Right renal pelvis (tissue), 4 donors: ENCODE data around the gene ZNF684. TPM values are rescaled to one million over a fixed set of nuclear protein-coding genes. Genes with fewer than 3 reads are reported as not detected.
"Not testable (repeated sequence)": the region's sequence is repeated elsewhere in the genome, so short reads cannot be mapped to it uniquely, and the experiment has no call there.

Source experiments
- DNase-seq, 4 donors: peaks; one replicate each; pipeline ENCODE4 v3.0.0-alpha.2; 2013; ENCODE audit warnings: low read depth in 4 of 4, low spot score in 3 of 4, missing footprints in 1 of 4
- polyA plus RNA-seq, 4 donors: library from polyadenylated mRNA; unstranded; fragments of 120-200 nt; gene quantifications; one replicate each; pipeline ENCODE4 v1.2.1, GENCODE V29; 2013; ENCODE audit not compliant: insufficient read length in 4 of 4

The ZNF684 gene
- polyA plus RNA-seq, 4 donors = 7.7 to 12.3 (median 11.3) TPM

GRCh38 chr1:40564913-40565312 lies 33.5 kb downstream of the ZNF684 start:
- DNase-seq = no peak

DNA sequence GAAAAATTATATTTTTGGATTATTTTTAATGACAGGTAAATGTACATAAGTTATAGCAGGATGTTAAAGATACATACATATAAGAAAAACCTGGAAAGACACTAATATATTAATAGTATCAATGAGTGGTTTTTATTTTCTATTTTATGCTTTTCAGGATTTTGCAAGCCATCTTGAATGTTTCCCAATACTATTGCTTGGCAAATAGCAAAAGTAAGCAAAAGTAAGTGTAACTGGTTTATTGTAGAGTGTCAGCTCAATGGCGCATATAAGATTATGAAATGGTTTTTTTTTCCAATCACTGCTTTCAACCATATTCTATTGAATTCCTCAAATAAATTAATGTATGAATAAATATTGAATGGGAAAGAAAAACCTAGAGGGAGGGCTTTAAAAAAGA lies 36.4 kb downstream of the ZNF684 start:
- DNase-seq = no peak

DNA sequence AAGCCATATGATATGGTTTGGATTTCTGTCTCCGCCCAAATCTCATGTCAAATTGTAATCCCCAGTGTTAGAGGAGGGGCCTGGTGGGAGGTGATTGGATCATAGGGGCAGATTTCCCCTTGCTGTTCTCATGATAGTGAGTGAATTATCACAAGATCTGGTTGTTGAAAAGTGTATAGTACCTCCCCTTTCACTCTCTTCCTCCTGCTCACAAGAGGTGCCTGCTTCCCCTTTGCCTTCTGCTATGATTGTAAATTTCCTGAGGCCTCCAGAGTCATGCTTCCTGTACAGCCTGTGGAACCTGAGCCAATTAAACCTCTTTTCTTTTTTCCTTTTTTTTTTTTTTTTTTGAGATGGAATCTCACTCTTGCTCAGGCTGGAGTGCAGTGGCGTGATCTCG lies 43.4 kb downstream of the ZNF684 start:
- DNase-seq = not testable (repeated sequence)

- no peak for DNase-seq
Observed at GRCh38 chr1:40575336-40575735, 43.9 kb downstream of the ZNF684 start.

DNA sequence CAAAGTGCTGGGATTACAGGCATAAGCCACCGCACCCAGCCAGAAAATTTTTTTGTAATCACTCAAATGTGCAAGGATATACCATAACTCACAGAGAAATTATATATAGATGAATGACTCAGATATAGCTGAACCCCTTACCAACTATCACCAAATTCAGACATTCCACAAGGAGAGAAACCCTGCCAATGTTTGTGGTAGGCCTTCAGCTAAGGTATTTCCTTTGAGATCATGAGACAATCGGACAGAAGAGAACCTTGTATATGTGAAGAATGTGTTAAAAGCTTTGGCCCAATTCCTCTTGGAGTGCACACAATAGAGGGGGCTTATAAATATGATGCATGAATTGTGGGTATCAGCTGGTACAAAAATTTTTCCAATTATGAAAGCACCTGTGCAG lies 50.7 kb downstream of the ZNF684 start:
- no peak for DNase-seq

DNA sequence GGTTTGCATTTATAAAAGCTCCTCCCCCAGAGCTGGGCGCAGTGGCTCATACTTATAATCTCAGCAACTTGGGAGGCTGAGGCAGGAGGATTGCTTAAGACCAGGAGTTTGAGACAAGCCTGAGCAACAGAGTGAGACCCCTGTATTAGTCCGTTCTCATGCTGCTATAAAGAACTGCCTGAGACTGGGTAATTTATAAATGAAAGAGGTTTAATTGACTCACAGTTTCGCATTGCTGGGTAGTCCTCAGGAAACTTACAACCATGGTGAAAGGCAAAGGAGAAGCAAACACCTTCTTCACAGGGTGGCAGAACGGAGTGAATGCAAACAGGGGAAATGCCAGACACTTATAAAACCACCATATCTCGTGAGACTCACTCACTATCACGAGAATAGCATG lies 52.5 kb downstream of the ZNF684 start:
- no peak for DNase-seq

DNA sequence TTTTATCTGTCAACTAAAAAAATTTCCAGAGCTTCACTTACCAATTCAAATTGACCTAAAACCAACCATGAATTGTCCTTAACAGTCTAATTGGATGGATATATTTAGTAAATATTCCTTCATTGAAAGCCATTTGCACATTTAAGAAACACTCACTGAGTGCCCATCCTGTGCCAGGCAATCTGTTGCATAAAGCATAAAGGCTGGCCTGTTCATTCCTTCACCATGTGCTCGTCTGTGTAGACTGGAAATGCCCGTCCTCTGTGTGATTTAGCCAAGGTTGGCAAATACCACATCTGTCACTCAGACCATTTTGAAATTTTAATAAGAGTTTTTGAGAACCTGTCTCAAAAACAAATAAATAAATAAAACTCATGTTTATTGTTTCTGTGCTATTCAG lies 57.1 kb downstream of the ZNF684 start:
- DNase-seq = no peak

GRCh38 chr1:40592107-40592803 lies 60.8 kb downstream of the ZNF684 start:
- peak in 1 of 4 donors; percentile 12 for DNase-seq

GRCh38 chr1:40593449-40594186 lies 62.2 kb downstream of the ZNF684 start:
- no peak for DNase-seq

DNA sequence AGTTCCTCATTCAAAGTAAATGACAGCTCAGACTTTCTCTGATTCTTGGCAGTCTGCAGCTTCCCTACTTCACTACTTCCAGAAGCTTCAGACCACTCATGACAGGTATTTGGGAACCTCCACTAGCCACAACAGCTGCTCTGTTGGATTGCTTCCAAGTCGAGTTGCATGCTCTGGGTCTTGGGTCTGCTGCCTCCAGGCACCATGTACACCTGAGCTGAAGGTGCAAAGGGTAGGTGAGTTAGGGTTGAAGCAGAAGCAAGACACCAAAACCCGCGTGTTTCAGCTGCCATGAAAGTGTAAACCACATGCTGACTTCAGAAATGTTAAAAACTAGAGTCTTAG lies 62.7 kb downstream of the ZNF684 start:
- no peak for DNase-seq

DNA sequence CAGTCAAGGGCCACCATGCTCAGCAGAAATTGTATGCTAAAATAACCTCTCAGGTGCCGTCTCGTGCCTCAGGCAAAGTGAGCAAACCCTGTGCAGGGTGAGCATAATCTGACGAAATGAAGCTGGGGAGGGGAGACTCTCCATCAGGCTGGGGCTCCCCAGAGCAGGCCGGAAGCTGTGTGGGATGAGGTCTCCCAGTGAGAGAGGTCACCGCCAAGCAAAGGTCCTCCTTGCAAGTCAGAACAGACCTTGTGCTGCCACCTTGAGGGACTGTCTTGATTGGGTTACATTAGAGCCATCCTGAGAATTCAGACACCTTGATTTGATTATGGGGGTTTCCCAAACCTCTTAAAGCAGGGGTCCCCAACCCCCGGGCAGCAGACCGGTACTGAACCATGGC lies 64.2 kb downstream of the ZNF684 start:
- DNase-seq = no peak

Other genes with a start within 250 kb of the ZNF684 start
- gene COL9A2, start 214.4 kb upstream of the ZNF684 start, polyA plus RNA-seq = 10 to 100 TPM; 18.8 to 32.0 (median 23.5) TPM
- gene SMAP2, start 157.9 kb upstream of the ZNF684 start, polyA plus RNA-seq = 10 to 100 TPM; 22.7 to 29.7 (median 24.3) TPM
- 1 to 10 TPM; 4.8 to 5.6 (median 5.5) TPM for gene ZFP69B, start 81.2 kb upstream of the ZNF684 start, polyA plus RNA-seq
- gene ZFP69, start 54.3 kb upstream of the ZNF684 start, polyA plus RNA-seq = 1 to 10 TPM; 5.3 to 9.8 (median 8.3) TPM
- 10 to 100 TPM; 12.0 to 14.1 (median 12.5) TPM for gene EXO5, start 22.9 kb upstream of the ZNF684 start, polyA plus RNA-seq
- 1 to 10 TPM; 1.7 to 1.8 (median 1.7) TPM for gene RIMS3, start 134.0 kb downstream of the ZNF684 start, polyA plus RNA-seq
- 100 to 1,000 TPM in 2 of 4 donors, 10 to 100 TPM in 2; 92.0 to 106 (median 101) TPM for gene NFYC, start 160.1 kb downstream of the ZNF684 start, polyA plus RNA-seq